HT1080 (cell line): ENCODE results near the gene TSPY4. TPM values are rescaled to one million over a fixed set of nuclear protein-coding genes. Genes with fewer than 3 reads are reported as not detected.
"Not testable (repeated sequence)": the region's sequence is repeated elsewhere in the genome, so short reads cannot be mapped to it uniquely, and the experiment has no call there.

ENCODE experiments used
- DNase-seq: peaks from one replicate; pipeline ENCODE4 v3.0.0-alpha.2; 2015; ENCODE audit warnings: low read depth
- polyA plus RNA-seq, 2 experiments: library from polyadenylated mRNA; depleted of rRNA; stranded (reverse); fragments of >200 nt; gene quantifications; 2 replicates each; pipeline ENCODE4 v1.2.3, GENCODE V29; 2015
- small RNA-seq: library from RNA; depleted of rRNA; stranded (forward); fragments of <200 nt; gene quantifications from one replicate; pipeline ENCODE3, GENCODE V24; 2014
- total RNA-seq: library from RNA; depleted of rRNA; stranded (reverse); fragments of >200 nt; shearing (Covaris generic); gene quantifications from 2 replicates; pipeline ENCODE4 v1.2.3, GENCODE V29; 2014; rRNA removed

TSPY4 gene
- 2.4 TPM in 1 of 2 replicates, not detected in the other for total RNA-seq
- polyA plus RNA-seq (2015; cell fraction: cytosol; rRNA removed): not detected in 2 replicates
- 0.18 TPM in 1 of 2 replicates, not detected in the other for polyA plus RNA-seq (2015; cell fraction: nucleus; rRNA removed)

GRCh38 chrY:9337164-9337563, at the start of gene TSPY4:
Gene TSPY4, plus strand, starts transcription at chrY:9337464. Its CDS starts 46 bp downstream, at chrY:9337510.
- not testable (repeated sequence) for DNase-seq

- DNase-seq: no peak
Observed at GRCh38 chrY:9320996-9321395, 16.3 kb upstream of the TSPY4 start.

GRCh38 chrY:9357497-9357896, 20.2 kb downstream of the TSPY4 start, which contains the start of gene TSPY8:
Gene TSPY8, plus strand, starts transcription at chrY:9357797. Its CDS starts 46 bp downstream, at chrY:9357843.
- not testable (repeated sequence) for DNase-seq

Small RNAs within 50 kb of the gene (small RNA-seq; reads per million reads assigned to genes)
- not detected for gene AC006158.1

Other genes with a start within 250 kb of the TSPY4 start
- not detected in 2 replicates for gene TSPY8, start 20.3 kb downstream of the TSPY4 start, total RNA-seq
- not detected in 2 replicates for gene TSPY3, start 61.0 kb downstream of the TSPY4 start, total RNA-seq
- gene TSPY1, start 129.5 kb downstream of the TSPY4 start, total RNA-seq: not detected in 2 replicates
- gene TSPY9, start 149.8 kb downstream of the TSPY4 start, total RNA-seq: not detected in 2 replicates
- 2.9 TPM in 1 of 2 replicates, not detected in the other for gene TSPY10, start 190.4 kb downstream of the TSPY4 start, total RNA-seq